NCI-H345 treated with DMSO at 0.1 percent for 48 hours (cell line): Measurements from ENCODE around the gene TPRN.

Source experiments
- DNase-seq: peaks from one replicate; lab custom pipeline; 2025; ENCODE audit not compliant: unreplicated experiment; lab: John Stamatoyannopoulos, UW

Gene TPRN

DNA sequence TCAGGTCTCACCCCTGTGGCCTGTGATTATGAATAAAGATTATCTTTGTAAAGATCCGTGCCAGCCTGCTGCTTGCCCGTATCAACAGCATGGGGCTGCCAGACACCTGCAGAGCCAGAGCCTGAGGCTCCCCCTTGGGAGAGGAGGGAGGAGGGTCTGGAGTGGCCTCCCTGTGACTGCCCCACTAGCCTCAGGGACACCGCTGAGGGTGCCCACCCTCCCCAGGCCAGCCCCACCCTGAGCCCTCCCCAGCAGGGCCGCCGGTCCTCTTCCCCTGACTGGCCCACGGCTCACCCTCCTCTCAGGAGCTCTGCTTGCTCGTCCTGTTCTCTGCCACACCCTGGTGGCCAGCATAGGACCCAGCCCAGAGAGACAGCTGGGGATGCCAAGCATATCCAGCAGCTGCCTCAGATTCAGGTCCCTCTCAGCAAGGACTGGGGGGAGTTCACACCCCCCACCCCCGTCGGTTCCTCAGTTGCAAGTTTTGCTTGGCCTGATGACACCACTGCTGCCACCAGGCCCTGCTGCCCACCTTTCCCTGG is 10.2 kb downstream of the TPRN start:
- DNase-seq, result no peak

GRCh38 chr9:137189297-137190295 is 10.9 kb downstream of the TPRN start:
- no peak for DNase-seq

- DNase-seq, result peak; percentile 74
These were observed 11.8 kb downstream of the TPRN start, which contains the start of the genes ANAPC2 and SSNA1 for GRCh38 chr9:137188490-137189296. ANAPC2 (minus strand) TSS chr9:137188560; CDS start chr9:137188532, 28 bp downstream. SSNA1 (plus strand) TSS chr9:137188676; CDS start chr9:137188727, 51 bp downstream.

GRCh38 chr9:137188086-137188489 is 12.5 kb downstream of the TPRN start:
- DNase-seq, result no peak

DNA sequence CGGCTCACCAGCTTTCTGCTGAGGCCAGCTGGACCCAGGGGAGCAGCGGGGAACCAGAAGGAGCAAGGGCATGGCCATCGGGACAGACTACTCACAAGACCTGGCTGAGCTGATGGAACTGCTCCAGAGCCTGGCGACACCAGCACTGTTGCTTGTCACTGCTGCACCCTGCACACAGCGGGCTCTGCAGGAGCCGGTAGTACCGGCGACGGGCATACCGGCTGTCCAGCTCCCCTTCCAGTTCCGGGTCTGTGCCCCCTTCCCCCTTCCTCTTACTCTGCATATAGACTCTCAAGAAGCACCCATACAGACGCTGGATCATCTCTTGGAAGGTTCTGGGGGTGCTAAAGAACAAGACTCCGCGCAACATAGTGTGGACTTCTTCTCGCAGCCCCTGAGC is 13.2 kb downstream of the TPRN start:
- DNase-seq, result no peak

- DNase-seq, result no peak
These were observed 14.2 kb downstream of the TPRN start for GRCh38 chr9:137186385-137186784.

DNA sequence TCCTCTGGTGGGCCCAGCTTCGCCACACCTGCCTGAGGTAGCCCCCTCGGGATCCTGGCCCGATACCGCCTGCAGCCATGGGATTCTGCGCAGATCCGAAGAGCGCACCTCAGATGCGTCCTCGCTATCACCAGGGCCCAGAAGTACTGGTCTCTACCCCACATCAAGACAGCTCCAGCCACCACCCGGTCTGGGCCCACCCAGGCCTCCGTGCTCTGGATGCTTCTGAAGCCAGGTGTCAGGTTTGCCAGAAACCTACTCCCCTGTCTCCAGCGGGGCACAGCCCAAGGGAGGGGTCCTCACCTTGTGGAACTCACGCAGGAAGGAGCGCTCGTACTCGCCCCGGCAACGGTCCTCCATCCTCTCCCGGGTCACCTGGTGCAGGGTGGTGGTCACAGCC is 14.6 kb downstream of the TPRN start:
- no peak for DNase-seq

- DNase-seq, result no peak
These were observed 15.5 kb downstream of the TPRN start for GRCh38 chr9:137184881-137185660.

GRCh38 chr9:137183980-137184595 is 16.5 kb downstream of the TPRN start:
- DNase-seq, result no peak

- no peak for DNase-seq
These were observed 17.7 kb downstream of the TPRN start for GRCh38 chr9:137182836-137183235.

DNA sequence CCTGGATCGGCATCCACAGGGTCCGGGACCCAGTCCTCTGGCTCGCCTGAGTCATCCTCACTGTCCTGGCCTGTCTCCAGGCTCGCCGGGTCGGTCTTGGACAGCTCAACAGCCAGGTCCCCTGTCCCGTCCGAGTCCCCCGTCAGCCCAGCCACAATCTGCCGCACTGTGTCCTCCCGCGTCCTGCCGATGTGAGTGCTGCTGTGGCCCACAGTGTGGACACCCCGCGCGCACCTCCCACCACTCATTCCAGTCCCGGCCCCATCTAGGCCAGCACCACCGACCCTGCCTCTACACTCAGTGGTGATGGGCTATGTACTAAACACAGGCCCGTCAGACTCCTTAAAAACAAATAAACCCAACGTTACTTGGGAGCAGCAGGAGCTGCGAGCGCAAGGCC is 18.9 kb downstream of the TPRN start:
- DNase-seq, result no peak

DNA sequence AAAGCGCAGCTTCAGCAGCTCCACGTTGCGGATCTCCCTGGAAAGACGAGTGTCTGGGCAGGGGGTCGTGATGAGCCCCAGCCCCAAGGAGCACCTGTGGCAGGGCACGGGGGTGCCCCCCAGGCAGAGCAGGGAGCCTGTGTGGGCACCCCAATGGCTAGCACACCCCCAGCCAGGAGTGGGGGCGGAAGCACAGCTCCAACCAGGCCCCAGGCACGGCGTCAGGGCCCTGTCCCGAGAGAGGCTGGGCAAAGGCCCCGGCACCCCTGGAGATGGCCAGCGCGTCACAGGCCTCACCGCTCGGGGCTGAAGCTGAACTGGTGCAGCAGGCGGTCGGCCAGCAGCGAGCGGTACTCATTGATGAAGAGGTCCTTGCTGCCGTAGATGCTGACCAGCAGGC is 20.1 kb downstream of the TPRN start:
- no peak for DNase-seq

DNA sequence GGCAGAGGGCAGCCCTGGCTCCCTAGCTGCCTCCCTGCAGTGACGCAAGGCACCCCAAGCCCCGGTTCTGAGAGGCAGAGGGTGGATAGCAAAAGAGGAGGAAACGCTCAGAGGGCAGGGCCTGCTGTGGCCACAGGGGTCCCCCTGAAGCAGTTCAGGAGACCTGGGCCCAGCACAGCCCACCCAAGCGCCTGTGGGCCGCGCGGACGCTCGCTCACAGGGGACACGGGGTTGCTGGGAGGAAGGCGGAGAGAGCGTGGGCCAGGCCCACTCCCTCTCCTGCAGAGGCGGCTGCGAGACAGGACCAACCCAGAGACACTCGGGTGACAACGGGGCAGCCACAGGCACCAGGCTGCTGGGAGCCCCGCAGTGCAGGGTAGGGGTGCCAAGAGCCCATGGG is 20.8 kb downstream of the TPRN start:
- no peak for DNase-seq

GRCh38 chr9:137178939-137179630 is 21.5 kb downstream of the TPRN start:
- DNase-seq, result no peak

GRCh38 chr9:137178201-137178938 is 22.2 kb downstream of the TPRN start:
- no peak for DNase-seq

- DNase-seq, result no peak
These were observed 24.0 kb downstream of the TPRN start for GRCh38 chr9:137176302-137177182.

DNA sequence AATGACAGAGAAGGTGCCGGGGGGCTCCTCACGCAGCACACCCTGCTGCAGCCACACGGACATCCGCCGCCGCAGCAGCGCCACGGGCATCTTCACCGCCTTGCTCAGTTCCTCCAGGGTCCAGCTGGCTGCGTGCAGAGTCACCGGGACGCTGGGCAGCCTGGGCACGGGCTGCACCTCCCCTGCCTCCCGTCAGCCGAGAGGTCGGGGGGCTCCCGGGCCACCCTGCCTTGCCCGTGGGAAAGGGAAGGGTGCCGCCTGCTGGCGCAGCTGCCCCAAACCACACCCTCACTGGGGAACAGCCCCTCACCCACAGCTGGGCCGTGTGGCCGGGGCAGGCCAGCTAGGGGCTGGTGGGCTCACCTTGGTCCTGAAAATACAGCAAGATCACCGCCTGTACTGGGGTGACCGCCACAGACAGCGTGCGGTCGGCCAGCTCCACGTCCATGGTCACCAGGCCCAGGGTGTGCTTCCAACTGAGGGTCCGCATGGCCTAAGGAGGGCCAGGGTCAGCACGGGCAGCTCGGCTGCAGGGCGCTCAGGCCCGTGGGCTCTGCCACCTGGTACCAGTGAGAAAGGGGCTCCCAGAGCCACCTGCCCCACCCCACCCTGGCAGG is 25.1 kb downstream of the TPRN start:
- no peak for DNase-seq
